Spinal cord (tissue), 10 donors: ENCODE results near the gene OR2M7. TPM values are rescaled to one million over a fixed set of nuclear protein-coding genes. Genes with fewer than 3 reads are reported as not detected.
"Not testable (repeated sequence)": the region's sequence is repeated elsewhere in the genome, so short reads cannot be mapped to it uniquely, and the experiment has no call there.

ENCODE experiments used
- DNase-seq, 6 donors: peaks; one replicate each; pipeline versions ENCODE4 v3.0.0 to v3.0.0-alpha.2; 2013 to 2015; ENCODE audit warnings: low spot score in 6 of 6, low read depth in 4 of 6
- H3K27ac ChIP-seq: one replicate; pipeline ENCODE4 v1.5.1; 2013; ENCODE audit warnings: low read depth, low read length, control low read depth
- H3K27me3 ChIP-seq: one replicate; pipeline ENCODE4 v1.6.1; 2013; ENCODE audit warnings: low read length; ENCODE audit not compliant: control insufficient read depth, insufficient read depth
- H3K36me3 ChIP-seq: one replicate; pipeline ENCODE4 v1.6.1; 2013; ENCODE audit warnings: low read length; ENCODE audit not compliant: control insufficient read depth, insufficient read depth
- H3K4me1 ChIP-seq: one replicate; pipeline ENCODE4 v1.6.1; 2013; ENCODE audit warnings: low read length; ENCODE audit not compliant: control insufficient read depth, insufficient read depth
- H3K4me3 ChIP-seq: one replicate; pipeline ENCODE4 v1.5.1; 2013; ENCODE audit warnings: low read depth, low read length, control low read depth
- H3K9me3 ChIP-seq: one replicate; pipeline ENCODE4 v1.6.1; 2013; ENCODE audit warnings: low read length; ENCODE audit not compliant: control insufficient read depth, insufficient read depth
- WGBS: methylation state at CpG from one replicate; pipeline ENCODE4 v1.1.5; 2013; ENCODE audit warnings: missing lambda C conversion rate; ENCODE audit not compliant: insufficient coverage; 5-methylcytosine and 5-hydroxymethylcytosine counted together
- long read RNA-seq, 4 donors: transcript quantifications; one replicate each; lab custom pipeline, GENCODE V29; 2026
- polyA plus RNA-seq, 2 donors: library from polyadenylated mRNA; unstranded; fragments of 120-200 nt; gene quantifications; one replicate each; pipeline ENCODE4 v1.2.1, GENCODE V29; 2013; ENCODE audit not compliant: insufficient read length in 2 of 2
- total RNA-seq, 2 donors: library from RNA; depleted of rRNA in 1 of 2; stranded (reverse); fragments of 120-200 nt in 1 of 2; fragments of >200 nt in 1 of 2; gene quantifications; one replicate each; pipeline versions ENCODE4 v1.2.3 to v1.2.4, GENCODE V29; 2013 to 2014
- donor health status: healthy.

The OR2M7 gene
- not detected for total RNA-seq
- polyA plus RNA-seq = not detected
- long read RNA-seq, donor 1 = 0 reads
- long read RNA-seq, donor 2, partial matches to known transcripts = 0 of 1 reads
- long read RNA-seq, donor 2, other reads (novel, unspliced or antisense) = 0 of 1 reads
- long read RNA-seq, donor 3 = 0 reads
- long read RNA-seq, donor 4 = 0 reads

- DNase-seq = no peak
- Histone ChIP-seq H3K9me3 (no peaks in the 10 kb centered on the region), H3K27ac (no peak within 1 kb of the TSS), H3K27me3 (no peaks in the 10 kb centered on the region), H3K4me3 (no peak within 1 kb of the TSS), H3K36me3 (no peaks in the 10 kb centered on the region), H3K4me1 (no peaks in the 10 kb centered on the region)
- WGBS = no CpG with 5 or more reads among the region's 1 CpG
Measured at GRCh38 chr1:248324468-248324867, at the start of gene OR2M7. Gene OR2M7 (minus strand): TSS chr1:248324568. CDS start chr1:248324568, 0 bp downstream.

- H3K9me3 ChIP-seq = no peaks in the 10 kb centered on the region
- H3K27me3 ChIP-seq = no peaks in the 10 kb centered on the region
- no peak for DNase-seq
- H3K4me3 ChIP-seq = no peak overlapping the region
- H3K4me1 ChIP-seq = no peaks in the 10 kb centered on the region
- no peak overlapping the region for H3K27ac ChIP-seq
- 75% methylated on average over 4 of the region's 4 CpGs for WGBS
- H3K36me3 ChIP-seq = no peaks in the 10 kb centered on the region
Measured at GRCh38 chr1:248373761-248374160, 49.4 kb upstream of the OR2M7 start.

- no peak for DNase-seq
- no peaks in the 10 kb centered on the region for H3K27me3 ChIP-seq
- no peak overlapping the region for H3K4me3 ChIP-seq
- H3K36me3 ChIP-seq = no peaks in the 10 kb centered on the region
- H3K9me3 ChIP-seq = no peaks in the 10 kb centered on the region
- no peaks in the 10 kb centered on the region for H3K4me1 ChIP-seq
- 88% methylated on average over 5 of the region's 5 CpGs for WGBS
- H3K27ac ChIP-seq = no peak overlapping the region
Measured at GRCh38 chr1:248372394-248372793, 48.0 kb upstream of the OR2M7 start.

- Histone ChIP-seq H3K27ac (no peak overlapping the region), H3K4me3 (no peak overlapping the region), H3K4me1 (no peaks in the 10 kb centered on the region), H3K27me3 (no peaks in the 10 kb centered on the region), H3K36me3 (no peaks in the 10 kb centered on the region), H3K9me3 (no peaks in the 10 kb centered on the region)
- no peak for DNase-seq
Measured at GRCh38 chr1:248366609-248367008, 42.2 kb upstream of the OR2M7 start.

- no peak for DNase-seq
- no peak within 1 kb of the TSS for H3K4me3 ChIP-seq
- no peaks in the 10 kb centered on the region for H3K9me3 ChIP-seq
- H3K27ac ChIP-seq = no peak within 1 kb of the TSS
- H3K4me1 ChIP-seq = no peaks in the 10 kb centered on the region
- no peaks in the 10 kb centered on the region for H3K36me3 ChIP-seq
- no peaks in the 10 kb centered on the region for H3K27me3 ChIP-seq
- WGBS = 59% methylated on average over 2 of the region's 3 CpGs
Measured at GRCh38 chr1:248361121-248361715, 36.9 kb upstream of the OR2M7 start, which contains the start of gene OR2T4. Gene OR2T4 (plus strand): TSS chr1:248361665. CDS start chr1:248361665, 0 bp downstream.

GRCh38 chr1:248359415-248359814 lies 35.0 kb upstream of the OR2M7 start:
- H3K27ac ChIP-seq = no peak overlapping the region
- H3K4me1 ChIP-seq = no peaks in the 10 kb centered on the region
- H3K4me3 ChIP-seq = no peak overlapping the region
- H3K36me3 ChIP-seq = no peaks in the 10 kb centered on the region
- WGBS = 33% methylated on average over 1 of the region's 3 CpGs
- no peaks in the 10 kb centered on the region for H3K9me3 ChIP-seq
- no peaks in the 10 kb centered on the region for H3K27me3 ChIP-seq
- no peak for DNase-seq

- no peak for DNase-seq
- Histone ChIP-seq H3K27me3 (no peaks in the 10 kb centered on the region), H3K4me1 (no peaks in the 10 kb centered on the region), H3K36me3 (no peaks in the 10 kb centered on the region), H3K27ac (no peak within 1 kb of the TSS), H3K9me3 (no peaks in the 10 kb centered on the region), H3K4me3 (no peak within 1 kb of the TSS)
- WGBS = no CpG with 5 or more reads among the region's 4 CpGs
Measured at GRCh38 chr1:248348475-248348874, 24.1 kb upstream of the OR2M7 start, which contains the start of gene OR14C36. Gene OR14C36 (plus strand): TSS chr1:248348775. CDS start chr1:248348775, 0 bp downstream.

GRCh38 chr1:248343451-248343850 lies 19.1 kb upstream of the OR2M7 start:
- no peaks in the 10 kb centered on the region for H3K27me3 ChIP-seq
- no CpG with 5 or more reads among the region's 3 CpGs for WGBS

GRCh38 chr1:248316796-248317195 lies 7.6 kb downstream of the OR2M7 start:
- Histone ChIP-seq H3K4me1 (no peaks in the 10 kb centered on the region), H3K27ac (no peak overlapping the region), H3K4me3 (no peak overlapping the region), H3K36me3 (no peaks in the 10 kb centered on the region), H3K27me3 (no peaks in the 10 kb centered on the region), H3K9me3 (peaks cover 6% of the 10 kb centered on the region)
- DNase-seq = no peak
- WGBS = 91% methylated on average over 5 of the region's 11 CpGs

More at GRCh38 chr1:248343451-248343850, 19.1 kb upstream of the OR2M7 start:
- Histone ChIP-seq H3K27ac (no peak overlapping the region), H3K4me3 (no peak overlapping the region), H3K36me3 (no peaks in the 10 kb centered on the region), H3K9me3 (no peaks in the 10 kb centered on the region), H3K4me1 (no peaks in the 10 kb centered on the region)
- DNase-seq = no peak

GRCh38 chr1:248306740-248307139 lies 17.6 kb downstream of the OR2M7 start:
- H3K27me3 ChIP-seq = not testable (repeated sequence)

More at GRCh38 chr1:248306740-248307139, 17.6 kb downstream of the OR2M7 start:
- H3K27ac ChIP-seq, H3K4me1 ChIP-seq, H3K9me3 ChIP-seq, H3K4me3 ChIP-seq, H3K36me3 ChIP-seq, DNase-seq: not testable (repeated sequence)
- 55% methylated on average over 5 of the region's 15 CpGs for WGBS
